ENCODE results near the gene PACC1. TPM values are rescaled to one million over a fixed set of nuclear protein-coding genes. Genes with fewer than 3 reads are reported as not detected.

PACC1 gene
- total RNA-seq, 4 donors from 2014 or later: 1.4 to 3.8 (median 2.5) TPM

GRCh38 chr1:212368073-212368484, 46.6 kb downstream of the PACC1 start:
- TF ChIP-seq POLR2A (IDR thresholded peaks at IDR 0.05): no peak
- TF ChIP-seq CTCF (IDR thresholded peaks at IDR 0.05 in 4 of 5, conservative IDR thresholded peaks at IDR 0.05 in 1 of 5): peak; percentile 72 to 91 (median 77)
- in situ Hi-C loops (cut with MboI; ENCODE audit: low sequenced_read_pairs in 4 of 4): loop anchor here (5.0 to 25.0 kb wide), 3 partner anchors 296 to 306 kb away; no protein-coding TSS in a partner anchor
- Histone ChIP-seq H3K36me3 (peaks cover 0 to 4% of the 10 kb centered on the region in 2 donors), H3K4me3 (no peak overlapping the region), H3K4me1 (peaks cover 7 to 8% of the 10 kb centered on the region in 2 donors), H3K27ac (no peak overlapping the region), H3K27me3 (no peaks in the 10 kb centered on the region), H3K9me3 (no peaks in the 10 kb centered on the region)
- intact Hi-C loops (cut with DNase I; ENCODE audit: low total_unique reads): loop anchor here (1.0 to 5.0 kb wide), 3 partner anchors 89 to 686 kb away; no protein-coding TSS in a partner anchor
- ATAC-seq: peak; percentile 91 to 94
- peak in 1 of 2 donors; percentile 52 for DNase-seq

GRCh38 chr1:212367474-212368072, 47.1 kb downstream of the PACC1 start:
- Histone ChIP-seq H3K27ac (no peak overlapping the region), H3K36me3 (peaks cover 0 to 9% of the 10 kb centered on the region in 2 donors), H3K27me3 (no peaks in the 10 kb centered on the region), H3K9me3 (no peaks in the 10 kb centered on the region), H3K4me3 (no peak overlapping the region), H3K4me1 (peaks cover 7 to 8% of the 10 kb centered on the region in 2 donors)
- ATAC-seq (peak; percentile 19 to 43), DNase-seq (no peak)
- intact Hi-C loops (cut with DNase I; ENCODE audit: low total_unique reads) (loop anchor here (1.0 to 5.0 kb wide), 3 partner anchors 90 to 685 kb away; no protein-coding TSS in a partner anchor), in situ Hi-C loops (cut with MboI; ENCODE audit: low sequenced_read_pairs in 4 of 4) (loop anchor here (5.0 to 25.0 kb wide), 3 partner anchors 295 to 305 kb away; no protein-coding TSS in a partner anchor)
- TF ChIP-seq POLR2A (IDR thresholded peaks at IDR 0.05) (no peak), CTCF (IDR thresholded peaks at IDR 0.05 in 4 of 5, conservative IDR thresholded peaks at IDR 0.05 in 1 of 5) (no peak)

GRCh38 chr1:212366901-212367300, 47.8 kb downstream of the PACC1 start:
- in situ Hi-C loops (cut with MboI; ENCODE audit: low sequenced_read_pairs in 4 of 4) (loop anchor here (5.0 to 25.0 kb wide), 3 partner anchors 295 to 305 kb away; no protein-coding TSS in a partner anchor), intact Hi-C loops (cut with DNase I; ENCODE audit: low total_unique reads) (loop anchor here (5.0 kb wide), 2 partner anchors 90 to 685 kb away; no protein-coding TSS in a partner anchor)
- DNase-seq (no peak), ATAC-seq (no peak)
- no peak overlapping the region for H3K4me3 ChIP-seq
- H3K27me3 ChIP-seq: no peaks in the 10 kb centered on the region
- H3K36me3 ChIP-seq: peaks cover 0 to 16% of the 10 kb centered on the region in 2 donors
- TF ChIP-seq POLR2A (IDR thresholded peaks at IDR 0.05) (no peak), CTCF (IDR thresholded peaks at IDR 0.05 in 4 of 5, conservative IDR thresholded peaks at IDR 0.05 in 1 of 5) (no peak)
- H3K4me1 ChIP-seq: peaks cover 7 to 8% of the 10 kb centered on the region in 2 donors
- H3K27ac ChIP-seq: no peak overlapping the region
- H3K9me3 ChIP-seq: no peaks in the 10 kb centered on the region

- H3K9me3 ChIP-seq: no peaks in the 10 kb centered on the region
- no peak overlapping the region for H3K4me3 ChIP-seq
- peaks cover 7 to 8% of the 10 kb centered on the region in 2 donors for H3K4me1 ChIP-seq
- TF ChIP-seq CTCF (IDR thresholded peaks at IDR 0.05 in 4 of 5, conservative IDR thresholded peaks at IDR 0.05 in 1 of 5) (no peak), POLR2A (IDR thresholded peaks at IDR 0.05) (no peak)
- peaks cover 0 to 33% of the 10 kb centered on the region in 2 donors for H3K36me3 ChIP-seq
- intact Hi-C loops (cut with DNase I; ENCODE audit: low total_unique reads) (loop anchor here (5.0 kb wide), 2 partner anchors 92 to 683 kb away; no protein-coding TSS in a partner anchor), in situ Hi-C loops (cut with MboI; ENCODE audit: low sequenced_read_pairs in 4 of 4) (loop anchor here (5.0 to 25.0 kb wide), 3 partner anchors 293 to 303 kb away; no protein-coding TSS in a partner anchor)
- DNase-seq: no peak
- H3K27ac ChIP-seq: peak overlapping the region in 2 of 4 donors; percentile 20 to 30
- ATAC-seq: peak in 1 of 2 donors; percentile 36
- H3K27me3 ChIP-seq: no peaks in the 10 kb centered on the region
Measured at GRCh38 chr1:212364985-212365384, 49.7 kb downstream of the PACC1 start.
